Fibroblast of villous mesenchyme (primary cell): ENCODE data around the gene UCMA. TPM values are rescaled to one million over a fixed set of nuclear protein-coding genes. Genes with fewer than 3 reads are reported as not detected.

Experiments
- DNase-seq: peaks from one replicate; pipeline ENCODE4 v3.0.0-alpha.2; 2010; ENCODE audit warnings: low read depth
- H3K4me3 ChIP-seq: 2 replicates; pipeline ENCODE4 v1.5.1; 2011; ENCODE audit warnings: low read depth, mild to moderate bottlenecking, low read length
- CTCF ChIP-seq: IDR thresholded peaks from 2 replicates; pipeline ENCODE4 v1.5.1; 2012; ENCODE audit warnings: low read depth, mild to moderate bottlenecking, low read length; ENCODE audit not compliant: insufficient read depth
- total RNA-seq: library from RNA; depleted of rRNA; stranded (reverse); fragments of >200 nt; gene quantifications from 2 replicates; pipeline ENCODE4 v1.2.3, GENCODE V29; 2012

UCMA gene
- total RNA-seq, 1 donor: not detected

GRCh38 chr10:13190816-13191215, 43.4 kb downstream of the UCMA start:
- no peak for TF ChIP-seq CTCF
- no peak overlapping the region for H3K4me3 ChIP-seq
- DNase-seq: no peak

GRCh38 chr10:13189961-13190360, 44.2 kb downstream of the UCMA start:
- no peak overlapping the region for H3K4me3 ChIP-seq
- no peak for DNase-seq
- TF ChIP-seq CTCF: no peak

GRCh38 chr10:13188593-13188992, 45.6 kb downstream of the UCMA start:
- no peak for TF ChIP-seq CTCF
- no peak for DNase-seq
- H3K4me3 ChIP-seq: no peak overlapping the region

- H3K4me3 ChIP-seq: no peak overlapping the region
Measured at GRCh38 chr10:13187135-13187534, 47.0 kb downstream of the UCMA start.

GRCh38 chr10:13184730-13185514, 49.3 kb downstream of the UCMA start:
- DNase-seq: no peak
- no peak for TF ChIP-seq CTCF

More at GRCh38 chr10:13187135-13187534, 47.0 kb downstream of the UCMA start:
- no peak for DNase-seq
- no peak for TF ChIP-seq CTCF

GRCh38 chr10:13184276-13184675, 49.9 kb downstream of the UCMA start:
- no peak for DNase-seq
- no peak for TF ChIP-seq CTCF
- no peak overlapping the region for H3K4me3 ChIP-seq

More at GRCh38 chr10:13184730-13185514, 49.3 kb downstream of the UCMA start:
- no peak overlapping the region for H3K4me3 ChIP-seq

GRCh38 chr10:13183625-13184024, 50.5 kb downstream of the UCMA start:
- no peak overlapping the region for H3K4me3 ChIP-seq
- no peak for TF ChIP-seq CTCF
- no peak for DNase-seq
